Keratinocyte (primary cell): ENCODE measurements around the gene GCH1.

Source experiments
- CTCF ChIP-seq, 3 experiments: IDR thresholded peaks in 1 of 3; conservative IDR thresholded peaks in 1 of 3; optimal IDR thresholded peaks in 1 of 3; 2 replicates in 2 of 3; 3 replicates in 1 of 3; pipeline versions ENCODE3 to v1.5.1; 2011; ENCODE audit warnings: low read length in 3 of 3, mild to moderate bottlenecking in 3 of 3, moderate library complexity in 2 of 3, control low read depth in 1 of 3, inconsistent platforms in 1 of 3; ENCODE audit not compliant: insufficient read depth in 2 of 3; ENCODE audit errors: extremely low read depth in 1 of 3
- EZH2 ChIP-seq: IDR thresholded peaks from one replicate; pipeline ENCODE4 v1.6.1; 2012; ENCODE audit warnings: inconsistent platforms, mild to moderate bottlenecking, low read length, moderate library complexity

GRCh38 chr14:54902521-54903420 is at the start of gene GCH1:
- TF ChIP-seq CTCF (optimal IDR thresholded peaks at IDR 0.05 in 1 of 3, IDR thresholded peaks at IDR 0.05 in 1 of 3, conservative IDR thresholded peaks at IDR 0.05 in 1 of 3; ENCODE audit: extremely low read depth in 1 of 3, insufficient read depth in 2 of 3, low read length in 3 of 3), result peak in 2 of 3 experiments; percentile 20 to 40
- no peak for TF ChIP-seq EZH2
